ENCODE measurements around the gene SENP6.

- no peak for TF ChIP-seq EZH2 (IDR thresholded peaks at IDR 0.05)
- no peak for TF ChIP-seq POLR2AphosphoS5 (IDR thresholded peaks at IDR 0.05; ENCODE audit: borderline replicate concordance, low read depth, low read length)
These were observed 146.5 kb downstream of the SENP6 start for GRCh38 chr6:75748003-75748742.
